Measurements from ENCODE around the gene PTPRJ.

PTPRJ gene

DNA sequence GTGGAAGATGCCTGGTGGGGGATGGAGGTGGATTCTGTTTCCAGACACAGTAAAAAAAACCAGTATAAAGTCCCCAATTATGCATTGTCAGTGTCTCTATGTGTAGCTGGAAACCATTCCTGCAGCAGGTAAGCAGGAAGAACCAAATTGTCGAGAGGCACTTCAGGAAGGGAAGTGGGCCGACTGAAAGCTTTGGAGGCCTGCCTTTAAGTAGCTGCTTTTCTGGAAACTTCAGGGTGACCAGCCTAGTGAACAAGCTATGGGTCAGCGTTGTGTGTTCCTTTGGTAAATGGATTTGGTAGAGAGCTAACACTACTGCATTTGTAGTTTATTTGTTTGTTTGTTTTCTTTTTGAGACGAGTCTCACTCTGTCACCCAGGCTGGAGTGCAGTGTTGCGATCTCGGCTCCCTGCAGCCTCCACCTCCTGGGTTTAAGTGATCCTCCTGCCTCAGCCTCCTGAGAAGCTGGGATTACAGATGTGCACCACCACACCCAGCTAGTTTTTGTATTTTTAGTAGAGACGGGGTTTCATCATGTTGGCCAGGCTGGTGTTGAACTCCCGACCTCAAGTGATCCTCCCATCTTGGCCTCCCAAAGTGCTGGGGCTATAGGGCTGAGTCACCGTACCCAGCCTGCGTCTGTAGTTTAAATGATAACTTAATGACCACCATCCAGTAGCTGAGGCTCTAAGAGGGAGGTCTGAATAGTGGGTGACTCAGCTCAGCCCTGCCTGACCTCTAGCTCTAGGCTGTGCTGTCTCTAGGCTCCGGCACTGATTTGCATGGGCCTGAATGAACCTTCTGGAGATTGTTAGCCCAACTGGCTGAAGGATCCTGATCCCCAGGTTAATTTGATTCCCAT is 12.8 kb downstream of the PTPRJ start:
- DNase-seq, result peak; percentile 91
- no peak overlapping the region for H2BK15ac ChIP-seq (ENCODE audit: low read depth, poor library complexity, severe bottlenecking)
- H3K9ac ChIP-seq (ENCODE audit: low read length), result no peak overlapping the region
- H2BK5ac ChIP-seq (ENCODE audit: low read depth, low read length, poor library complexity, severe bottlenecking), result no peak overlapping the region
- H3K4me3 ChIP-seq (ENCODE audit: insufficient read depth in 1 of 2, low read depth in 1 of 2, low read length in 2 of 2), result no peak overlapping the region
- H2BK120ac ChIP-seq (ENCODE audit: low read depth, low read length), result no peak overlapping the region
- H4K91ac ChIP-seq (ENCODE audit: low read length), result no peak overlapping the region
- no peaks in the 10 kb centered on the region for H3K9me3 ChIP-seq (ENCODE audit: control insufficient read depth, low read length)
- H3K14ac ChIP-seq (ENCODE audit: low read length in 2 of 2), result no peak overlapping the region
- H3K18ac ChIP-seq (ENCODE audit: low read depth in 1 of 2, low read length in 2 of 2), result peak overlapping the region in 1 of 2 experiments; percentile 59
- H4K8ac ChIP-seq (ENCODE audit: low read length), result peak overlapping the region; percentile 55
- no peak overlapping the region for H3K4ac ChIP-seq (ENCODE audit: low read depth in 1 of 2, low read length in 2 of 2)
- no peak overlapping the region for H3K23ac ChIP-seq (ENCODE audit: low read length in 2 of 2)
- H2AFZ ChIP-seq (ENCODE audit: low read depth, low read length), result no peak overlapping the region
- H2BK12ac ChIP-seq (ENCODE audit: low read length in 2 of 2), result peak overlapping the region in 1 of 2 experiments; percentile 82
- 52% methylated on average over 11 of the region's 11 CpGs for WGBS
- H3K4me2 ChIP-seq (ENCODE audit: low read length, poor library complexity, severe bottlenecking), result no peak overlapping the region
- H3K27ac ChIP-seq (ENCODE audit: low read length, poor library complexity, severe bottlenecking), result peak overlapping the region; percentile 72
- peak overlapping the region; percentile 26 for H2AK5ac ChIP-seq (ENCODE audit: low read length, severe bottlenecking)
- H3K27me3 ChIP-seq (ENCODE audit: control insufficient read depth in 1 of 2, insufficient read depth in 1 of 2, low read length in 2 of 2), result no peaks in the 10 kb centered on the region
- no peaks in the 10 kb centered on the region for H3K79me1 ChIP-seq (replicated peaks; ENCODE audit: low read length, poor library complexity, severe bottlenecking)
- H3K4me1 ChIP-seq (ENCODE audit: control insufficient read depth, insufficient read depth, low read depth, low read length), result peaks cover 34% of the 10 kb centered on the region
- H3K36me3 ChIP-seq (ENCODE audit: control insufficient read depth in 1 of 2, insufficient read depth in 2 of 2, low read depth in 1 of 2, low read length in 2 of 2), result peaks cover 0 to 9% of the 10 kb centered on the region in 2 experiments

DNA sequence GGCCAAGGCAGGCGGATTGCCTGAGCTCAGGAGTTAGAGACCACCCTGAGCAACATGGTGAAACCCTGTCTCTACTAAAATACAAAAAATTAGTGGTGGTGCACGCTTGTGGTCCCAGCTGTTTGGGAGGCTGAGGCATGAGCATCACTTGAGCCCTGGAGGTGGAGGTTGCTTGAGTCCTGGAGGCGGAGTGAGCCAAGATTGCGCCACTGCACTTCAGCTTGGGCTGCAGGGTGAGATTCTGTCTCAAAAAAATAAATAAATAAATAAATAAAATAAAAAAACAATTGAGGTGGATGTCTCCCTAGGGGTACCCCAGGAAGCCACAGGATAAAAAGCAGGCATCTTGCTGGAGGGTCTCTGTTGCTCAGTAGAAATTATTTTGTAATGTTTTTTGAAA is 14.1 kb downstream of the PTPRJ start:
- 93% methylated on average over 2 of the region's 4 CpGs for WGBS
- Histone ChIP-seq H3K27ac (ENCODE audit: low read length, poor library complexity, severe bottlenecking) (no peak overlapping the region), H2BK12ac (ENCODE audit: low read length in 2 of 2) (no peak overlapping the region)

DNA sequence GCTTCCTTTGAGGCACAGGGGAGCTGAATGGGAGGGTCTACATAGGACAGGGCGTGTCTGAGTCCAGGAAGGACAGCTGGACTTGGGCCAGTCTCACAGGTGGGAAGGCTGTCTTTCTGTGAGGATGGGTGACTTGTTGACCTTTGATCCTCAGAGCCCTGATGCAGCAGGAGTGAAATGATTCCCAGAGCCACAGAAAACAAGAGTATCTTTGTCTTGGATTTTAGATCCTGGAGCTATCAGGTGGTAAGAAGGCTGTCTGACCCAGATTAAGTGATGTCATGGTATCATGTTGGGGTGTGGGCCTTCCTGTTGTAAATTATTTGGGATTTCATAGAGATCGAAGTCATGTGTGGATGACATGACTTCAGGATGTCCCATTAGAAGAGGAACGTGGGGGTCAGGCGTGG is 15.0 kb downstream of the PTPRJ start:
- no peak overlapping the region for H3K4ac ChIP-seq (ENCODE audit: low read depth in 1 of 2, low read length in 2 of 2)
- WGBS, result over 99% methylated on average over 4 of the region's 4 CpGs
- H3K4me3 ChIP-seq (ENCODE audit: insufficient read depth in 1 of 2, low read depth in 1 of 2, low read length in 2 of 2), result no peak overlapping the region
- peak overlapping the region; percentile 13 for H2AK5ac ChIP-seq (ENCODE audit: low read length, severe bottlenecking)
- no peak overlapping the region for H3K23ac ChIP-seq (ENCODE audit: low read length in 2 of 2)
- no peak overlapping the region for H2BK12ac ChIP-seq (ENCODE audit: low read length in 2 of 2)
- DNase-seq, result no peak
- peaks cover 42% of the 10 kb centered on the region for H3K4me1 ChIP-seq (ENCODE audit: control insufficient read depth, insufficient read depth, low read depth, low read length)
- H2BK5ac ChIP-seq (ENCODE audit: low read depth, low read length, poor library complexity, severe bottlenecking), result no peak overlapping the region
- no peak overlapping the region for H2BK15ac ChIP-seq (ENCODE audit: low read depth, poor library complexity, severe bottlenecking)
- H3K9me3 ChIP-seq (ENCODE audit: control insufficient read depth, low read length), result no peaks in the 10 kb centered on the region
- H3K9ac ChIP-seq (ENCODE audit: low read length), result no peak overlapping the region
- H3K27ac ChIP-seq (ENCODE audit: low read length, poor library complexity, severe bottlenecking), result no peak overlapping the region
- no peak overlapping the region for H3K4me2 ChIP-seq (ENCODE audit: low read length, poor library complexity, severe bottlenecking)
- H4K91ac ChIP-seq (ENCODE audit: low read length), result no peak overlapping the region
- no peak overlapping the region for H3K18ac ChIP-seq (ENCODE audit: low read depth in 1 of 2, low read length in 2 of 2)
- no peaks in the 10 kb centered on the region for H3K27me3 ChIP-seq (ENCODE audit: control insufficient read depth in 1 of 2, insufficient read depth in 1 of 2, low read length in 2 of 2)
- H3K79me1 ChIP-seq (replicated peaks; ENCODE audit: low read length, poor library complexity, severe bottlenecking), result no peaks in the 10 kb centered on the region
- H3K14ac ChIP-seq (ENCODE audit: low read length in 2 of 2), result no peak overlapping the region
- H2BK120ac ChIP-seq (ENCODE audit: low read depth, low read length), result no peak overlapping the region
- H3K36me3 ChIP-seq (ENCODE audit: control insufficient read depth in 1 of 2, insufficient read depth in 2 of 2, low read depth in 1 of 2, low read length in 2 of 2), result peaks cover 0 to 9% of the 10 kb centered on the region in 2 experiments
- H2AFZ ChIP-seq (ENCODE audit: low read depth, low read length), result no peak overlapping the region
- no peak overlapping the region for H4K8ac ChIP-seq (ENCODE audit: low read length)

More for the DNA sequence above, 14.1 kb downstream of the PTPRJ start:
- no peak overlapping the region for H3K23ac ChIP-seq (ENCODE audit: low read length in 2 of 2)
- no peak overlapping the region for H3K4ac ChIP-seq (ENCODE audit: low read depth in 1 of 2, low read length in 2 of 2)
- H3K4me1 ChIP-seq (ENCODE audit: control insufficient read depth, insufficient read depth, low read depth, low read length), result peaks cover 36% of the 10 kb centered on the region
- no peak overlapping the region for H2AFZ ChIP-seq (ENCODE audit: low read depth, low read length)
- no peak overlapping the region for H2BK15ac ChIP-seq (ENCODE audit: low read depth, poor library complexity, severe bottlenecking)
- H3K27me3 ChIP-seq (ENCODE audit: control insufficient read depth in 1 of 2, insufficient read depth in 1 of 2, low read length in 2 of 2), result no peaks in the 10 kb centered on the region
- H3K4me3 ChIP-seq (ENCODE audit: insufficient read depth in 1 of 2, low read depth in 1 of 2, low read length in 2 of 2), result no peak overlapping the region
- no peak overlapping the region for H3K18ac ChIP-seq (ENCODE audit: low read depth in 1 of 2, low read length in 2 of 2)
- DNase-seq, result no peak
- H3K79me1 ChIP-seq (replicated peaks; ENCODE audit: low read length, poor library complexity, severe bottlenecking), result no peaks in the 10 kb centered on the region
- no peak overlapping the region for H4K91ac ChIP-seq (ENCODE audit: low read length)
- H3K36me3 ChIP-seq (ENCODE audit: control insufficient read depth in 1 of 2, insufficient read depth in 2 of 2, low read depth in 1 of 2, low read length in 2 of 2), result peaks cover 0 to 9% of the 10 kb centered on the region in 2 experiments
- H2BK120ac ChIP-seq (ENCODE audit: low read depth, low read length), result no peak overlapping the region
- H3K4me2 ChIP-seq (ENCODE audit: low read length, poor library complexity, severe bottlenecking), result no peak overlapping the region
- H3K9me3 ChIP-seq (ENCODE audit: control insufficient read depth, low read length), result no peaks in the 10 kb centered on the region
- no peak overlapping the region for H3K14ac ChIP-seq (ENCODE audit: low read length in 2 of 2)
- no peak overlapping the region for H4K8ac ChIP-seq (ENCODE audit: low read length)
- no peak overlapping the region for H2BK5ac ChIP-seq (ENCODE audit: low read depth, low read length, poor library complexity, severe bottlenecking)
- H2AK5ac ChIP-seq (ENCODE audit: low read length, severe bottlenecking), result no peak overlapping the region
- no peak overlapping the region for H3K9ac ChIP-seq (ENCODE audit: low read length)
